PC-3 (cell line): ENCODE results near the gene MRPL28. TPM values are rescaled to one million over a fixed set of nuclear protein-coding genes. Genes with fewer than 3 reads are reported as not detected.
"Not testable (repeated sequence)": the region's sequence is repeated elsewhere in the genome, so short reads cannot be mapped to it uniquely, and the experiment has no call there.

Experiments used
- ATAC-seq: fragments of 200-7000 bp; cut with Tn5 transposase; 2 replicates; pipeline ENCODE4 v1.9.1; 2020; ENCODE audit warnings: mild to moderate bottlenecking, moderate library complexity
- Bru-seq: library from RNA; stranded (reverse); fragments of 400-500 nt; gene quantifications from one replicate; lab custom pipeline; 2021; lab: Mats Ljungman, UMichigan
- BruChase-seq, 2 experiments: library from RNA; stranded (reverse); fragments of 400-500 nt; gene quantifications; one replicate each; lab custom pipeline; 2021; lab: Mats Ljungman, UMichigan
- BruUV-seq: library from RNA; stranded (reverse); fragments of 400-500 nt; replicated peaks from 2 replicates; lab custom pipeline; 2021; lab: Mats Ljungman, UMichigan
- CTCF ChIA-PET: fragments of 300-600 bp; sonication (Branson Sonifier 250); formaldehyde crosslinking; loops from one replicate; lab custom pipeline; 2022; ENCODE audit warnings: antibody characterized with exemption; lab: Charles Lee
- POLR2A ChIA-PET: fragments of 300-600 bp; sonication (Branson Sonifier 250); formaldehyde crosslinking; loops from one replicate; lab custom pipeline; 2022; ENCODE audit warnings: antibody characterized with exemption; ENCODE audit not compliant: unreplicated experiment; lab: Charles Lee
- DNase-seq: peaks from one replicate; pipeline ENCODE4 v3.0.0-alpha.2; 2015
- H2AFZ ChIP-seq: fragments of 300-600 bp; sonication (generic); 2 replicates; pipeline ENCODE4 v1.6.0; 2016; ENCODE audit warnings: antibody characterized with exemption, low read length
- H3F3A ChIP-seq: fragments of 300-600 bp; sonication (generic); one replicate; pipeline ENCODE4 v1.6.0; 2017; ENCODE audit warnings: antibody characterized with exemption, low read length, control low read depth, mild to moderate bottlenecking; ENCODE audit not compliant: unreplicated experiment
- H3K27ac ChIP-seq: fragments of 300-600 bp; sonication (generic); 2 replicates; pipeline ENCODE4 v1.5.1; 2016; ENCODE audit warnings: mild to moderate bottlenecking, low read length
- H3K27me3 ChIP-seq: fragments of 300-600 bp; sonication (generic); 2 replicates; pipeline ENCODE4 v1.6.1; 2016; ENCODE audit warnings: low read length, mixed read lengths
- H3K36me3 ChIP-seq: fragments of 300-600 bp; sonication (generic); 2 replicates; pipeline ENCODE4 v1.6.1; 2016; ENCODE audit warnings: low read depth, mixed run types, low read length, mixed read lengths
- H3K4me1 ChIP-seq: fragments of 300-600 bp; sonication (generic); 2 replicates; pipeline ENCODE4 v1.5.1; 2016; ENCODE audit warnings: low read length; ENCODE audit not compliant: insufficient read depth
- H3K4me2 ChIP-seq: fragments of 300-600 bp; sonication (generic); 2 replicates; pipeline ENCODE4 v1.6.0; 2016; ENCODE audit warnings: low read length
- H3K4me3 ChIP-seq: fragments of 300-600 bp; sonication (generic); 2 replicates; pipeline ENCODE4 v1.5.1; 2016; ENCODE audit warnings: mild to moderate bottlenecking, low read length, mixed read lengths
- H3K79me2 ChIP-seq: fragments of 300-600 bp; sonication (generic); 2 replicates; pipeline ENCODE4 v1.6.1; 2017; ENCODE audit warnings: low read length, mixed read lengths
- H3K9ac ChIP-seq: fragments of 300-600 bp; sonication (generic); 2 replicates; pipeline ENCODE4 v1.6.0; 2016; ENCODE audit warnings: mild to moderate bottlenecking, low read length
- H3K9me2 ChIP-seq: fragments of 300-600 bp; sonication (generic); replicated peaks from 2 replicates; pipeline ENCODE4 v1.6.1; 2016; ENCODE audit warnings: mixed run types, low read length, mixed read lengths
- H3K9me3 ChIP-seq: fragments of 300-600 bp; sonication (generic); 2 replicates; pipeline ENCODE4 v1.6.1; 2016; ENCODE audit warnings: low read length, mixed read lengths
- H4K20me1 ChIP-seq: fragments of 300-600 bp; sonication (generic); 2 replicates; pipeline ENCODE4 v1.6.1; 2016; ENCODE audit warnings: low read length, mixed read lengths
- CTCF ChIP-seq: fragments of 300-600 bp; sonication (generic); conservative IDR thresholded peaks from 2 replicates; pipeline ENCODE4 v1.5.1; 2017; ENCODE audit warnings: antibody characterized with exemption, low read depth, mild to moderate bottlenecking, low read length
- EZH2 ChIP-seq: fragments of 300-600 bp; sonication (generic); IDR thresholded peaks from one replicate; pipeline ENCODE4 v1.6.1; 2017; ENCODE audit warnings: antibody characterized with exemption, mild to moderate bottlenecking, low read length; ENCODE audit not compliant: unreplicated experiment
- EZH2phosphoT487 ChIP-seq: fragments of 300-600 bp; sonication (generic); IDR thresholded peaks from 2 replicates; pipeline ENCODE4 v1.6.1; 2018; ENCODE audit warnings: mild to moderate bottlenecking, antibody characterized with exemption, low read length, borderline replicate concordance
- intact Hi-C: fragments of 100-400 bp; cut with micrococcal nuclease; formaldehyde crosslinking; loops from 2 replicates; pipeline ENCODE4 v1.9.0; 2023
- long read RNA-seq: library from polyadenylated mRNA; unstranded; transcript quantifications from one replicate; pipeline ENCODE4 v2.0.0, GENCODE V29; 2021; ENCODE audit not compliant: unreplicated experiment
- total RNA-seq: library from RNA; depleted of rRNA; stranded (reverse); fragments of >200 nt; gene quantifications from 2 replicates; pipeline ENCODE4 v1.2.3, GENCODE V29; 2014; rRNA removed

Gene MRPL28
- total RNA-seq (154 and 206 TPM in 2 replicates), Bru-seq, nascent RNA (percentile 65 among the genes with signal in this experiment), BruChase-seq, experiment 1, labeled RNA remaining after a 6-hour chase (percentile 83 among the genes with signal in this experiment), BruChase-seq, experiment 2, labeled RNA remaining after a 2-hour chase (percentile 70 among the genes with signal in this experiment)
- long read RNA-seq, transcript MRPL28-201 (6 exons, 1,098 nt) = major isoform, 42 of 90 reads
- long read RNA-seq, transcript MRPL28-210 (5 exons, 1,512 nt) = minor isoform, 6 of 90 reads
- long read RNA-seq, partial matches to known transcripts = 29 of 90 reads
- long read RNA-seq, other reads (novel, unspliced or antisense) = 11 of 90 reads

GRCh38 chr16:370443-370842 lies at the start of gene MRPL28:
Gene MRPL28, minus strand, starts transcription at chr16:370538. Its CDS starts 320 bp downstream, at chr16:370218.
- H3K9me3 ChIP-seq = no peaks in the 10 kb centered on the region
- no peaks in the 10 kb centered on the region for H4K20me1 ChIP-seq
- 0 out of 2 replicates have a peak within 1 kb of the TSS, but pooled peaks have one; percentile 45 for H2AFZ ChIP-seq
- DNase-seq (peak; percentile 87), ATAC-seq (peak; percentile 92)
- no peaks in the 10 kb centered on the region for H3K79me2 ChIP-seq
- no TSS peak for BruUV-seq
- TF ChIP-seq EZH2 (no peak), EZH2phosphoT487 (no peak), CTCF (no peak)
- ChIA-PET POLR2A (interaction anchor here (0.6 to 1.0 kb wide), 2 partner anchors 317 to 1785 kb away, joined by 3 to 6 read pairs; partner anchors contain the start of genes POLR3K and TRAF7), CTCF (interaction anchor here (1.3 kb wide), 1 partner anchor 9 kb away, joined by 3 read pairs; no protein-coding TSS in a partner anchor)
- intact Hi-C loops = no loop called here
- no peaks in the 10 kb centered on the region for H3K36me3 ChIP-seq
- peak within 1 kb of the TSS; percentile 17; the same call in 1 of the 2 replicates for H3K9ac ChIP-seq
- H3K27me3 ChIP-seq = no peaks in the 10 kb centered on the region
- peaks cover 5% of the 10 kb centered on the region; the same call in 1 of the 2 replicates for H3K4me1 ChIP-seq
- H3K27ac ChIP-seq = no peak within 1 kb of the TSS
- no peaks in the 10 kb centered on the region for H3F3A ChIP-seq
- H3K4me3 ChIP-seq = peak within 1 kb of the TSS; percentile 58
- peak within 1 kb of the TSS; percentile 84 for H3K4me2 ChIP-seq
- no peaks in the 10 kb centered on the region for H3K9me2 ChIP-seq

DNA sequence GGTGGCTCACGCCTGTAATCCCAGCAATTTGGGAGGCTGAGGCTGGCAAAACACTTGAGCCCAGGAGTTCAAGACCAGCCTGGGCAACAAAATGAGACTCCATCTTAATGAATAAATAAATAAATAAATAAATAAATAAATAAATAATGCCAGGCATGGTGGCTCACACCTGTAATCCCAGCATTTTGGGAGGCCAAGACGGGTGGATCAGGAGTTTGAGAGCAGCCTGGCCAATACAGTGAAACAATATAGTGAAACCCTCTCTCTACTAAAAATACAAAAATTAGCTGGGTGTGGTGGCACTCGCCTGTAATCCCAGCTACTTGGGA lies 44.8 kb upstream of the MRPL28 start:
- BruUV-seq, CTCF ChIA-PET, H3K9me2 ChIP-seq, ATAC-seq, intact Hi-C loops, H2AFZ ChIP-seq, H3K9ac ChIP-seq, H3K27ac ChIP-seq, H3K36me3 ChIP-seq, H3K4me2 ChIP-seq, H3F3A ChIP-seq, H4K20me1 ChIP-seq, DNase-seq, H3K4me1 ChIP-seq, H3K27me3 ChIP-seq, H3K9me3 ChIP-seq, H3K4me3 ChIP-seq, H3K79me2 ChIP-seq: not testable (repeated sequence)
- POLR2A ChIA-PET = interaction anchor here (0.6 kb wide), 1 partner anchor 8 kb away, joined by 4 read pairs; no protein-coding TSS in a partner anchor

DNA sequence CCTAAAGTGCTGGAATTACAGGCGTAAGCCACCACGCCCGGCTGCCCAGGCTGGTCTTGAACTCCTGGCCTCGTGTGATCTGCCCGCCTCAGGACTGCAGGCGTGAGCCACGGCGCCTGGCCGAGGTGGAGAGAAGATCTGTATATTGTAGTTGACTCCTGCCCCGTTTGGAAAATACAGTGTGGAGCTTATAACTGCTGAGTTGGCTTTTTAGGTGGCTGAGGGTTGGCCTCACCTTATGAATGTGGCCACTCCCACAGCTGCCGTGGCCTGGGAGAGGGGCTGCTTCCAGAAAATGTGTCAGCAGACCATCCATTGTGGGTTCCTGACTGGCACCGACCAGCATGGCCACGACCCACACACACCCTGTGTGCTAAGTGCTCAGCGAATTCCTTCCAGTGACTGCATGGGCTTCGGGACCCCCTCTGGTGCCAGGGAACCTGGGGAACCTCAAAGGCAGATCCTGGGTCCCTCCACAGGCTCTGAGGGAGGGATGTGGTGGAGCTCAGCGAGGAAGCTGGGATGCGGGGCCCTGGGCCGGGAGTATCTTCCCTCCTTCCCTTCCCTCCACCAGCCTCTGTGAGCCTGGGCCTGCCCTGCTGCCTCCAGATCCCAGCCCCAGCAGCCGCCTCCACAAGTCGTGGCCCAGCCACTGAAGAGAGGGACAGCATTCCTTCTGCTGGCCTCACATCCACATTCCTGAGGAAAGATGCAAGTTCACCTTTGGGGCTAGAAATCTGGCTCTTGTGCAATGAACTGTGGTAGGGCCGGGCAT lies 44.2 kb upstream of the MRPL28 start:
- no TSS peak for BruUV-seq
- no peak for ATAC-seq
- no peaks in the 10 kb centered on the region for H3K79me2 ChIP-seq
- intact Hi-C loops = no loop called here
- H3K4me1 ChIP-seq = no peaks in the 10 kb centered on the region
- no peaks in the 10 kb centered on the region for H4K20me1 ChIP-seq
- no peaks in the 10 kb centered on the region for H3K36me3 ChIP-seq
- DNase-seq = no peak
- H3K9me2 ChIP-seq = no peaks in the 10 kb centered on the region
- no peak overlapping the region for H3K27ac ChIP-seq
- CTCF ChIA-PET = no interaction called here
- no peak overlapping the region for H3K4me2 ChIP-seq
- H2AFZ ChIP-seq = no peak overlapping the region
- no peaks in the 10 kb centered on the region for H3K9me3 ChIP-seq
- H3F3A ChIP-seq = no peaks in the 10 kb centered on the region
- H3K4me3 ChIP-seq = no peak overlapping the region
- no peaks in the 10 kb centered on the region for H3K27me3 ChIP-seq
- POLR2A ChIA-PET = interaction anchor here (0.6 kb wide), 1 partner anchor 9 kb away, joined by 4 read pairs; no protein-coding TSS in a partner anchor
- TF ChIP-seq EZH2 (no peak), EZH2phosphoT487 (no peak), CTCF (no peak)
- no peak overlapping the region for H3K9ac ChIP-seq
